Stimulated activated memory B cell treated with anti-CD40 and anti-IgM and Interleukin-4, amounts not matched to agents 10 μg/mL and 1 μg/mL and 100 μg/mL, for 72 hours (primary cell): Measurements from ENCODE around the gene CHPF2.

ENCODE experiments used
- ATAC-seq: fragments of 150-1000 bp; cut with Tn5 transposase; 2 replicates; pipeline ENCODE4 v1.10.0; 2021
- H3K27ac Mint-ChIP-seq: one replicate; pipeline ENCODE4 v1.8.0; 2022; ENCODE audit warnings: mild to moderate bottlenecking, mixed read lengths
- H3K27me3 Mint-ChIP-seq: one replicate; pipeline ENCODE4 v1.8.0; 2022; ENCODE audit warnings: mixed read lengths
- H3K36me3 Mint-ChIP-seq: one replicate; pipeline ENCODE4 v1.8.0; 2022; ENCODE audit warnings: mixed read lengths
- H3K4me1 Mint-ChIP-seq: one replicate; pipeline ENCODE4 v1.8.0; 2022; ENCODE audit warnings: mixed read lengths
- H3K4me3 Mint-ChIP-seq: one replicate; pipeline ENCODE4 v1.8.0; 2022; ENCODE audit warnings: mild to moderate bottlenecking, moderate library complexity, mixed read lengths
- H3K9me3 Mint-ChIP-seq: one replicate; pipeline ENCODE4 v1.8.0; 2022; ENCODE audit warnings: mixed read lengths

Gene CHPF2

DNA sequence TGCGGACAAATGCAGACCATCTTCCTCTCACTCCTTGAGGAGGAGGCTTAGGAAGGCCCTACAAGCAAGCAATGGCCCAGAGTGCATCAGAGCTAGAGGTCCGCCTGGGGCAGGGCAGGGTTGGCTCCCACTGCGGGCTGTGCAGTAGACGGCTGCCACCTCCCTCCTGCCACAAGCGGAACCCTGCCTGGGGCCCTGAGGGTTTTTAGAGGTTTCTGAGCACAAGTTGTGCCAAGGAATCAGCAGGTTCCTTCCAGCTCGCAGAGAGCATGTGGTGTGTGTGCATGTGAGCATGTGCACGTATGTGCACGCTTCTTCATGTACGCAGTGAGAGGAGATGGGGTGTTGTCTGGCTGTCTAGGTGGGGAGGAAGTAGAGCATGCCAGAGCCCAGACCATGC is 42.1 kb downstream of the CHPF2 start:
- Mint-ChIP-seq H3K4me3 (no peak overlapping the region), H3K36me3 (no peaks in the 10 kb centered on the region), H3K27me3 (peaks cover 50% of the 10 kb centered on the region), H3K9me3 (no peaks in the 10 kb centered on the region), H3K4me1 (peaks cover 18% of the 10 kb centered on the region), H3K27ac (no peak overlapping the region)
- ATAC-seq = no peak

DNA sequence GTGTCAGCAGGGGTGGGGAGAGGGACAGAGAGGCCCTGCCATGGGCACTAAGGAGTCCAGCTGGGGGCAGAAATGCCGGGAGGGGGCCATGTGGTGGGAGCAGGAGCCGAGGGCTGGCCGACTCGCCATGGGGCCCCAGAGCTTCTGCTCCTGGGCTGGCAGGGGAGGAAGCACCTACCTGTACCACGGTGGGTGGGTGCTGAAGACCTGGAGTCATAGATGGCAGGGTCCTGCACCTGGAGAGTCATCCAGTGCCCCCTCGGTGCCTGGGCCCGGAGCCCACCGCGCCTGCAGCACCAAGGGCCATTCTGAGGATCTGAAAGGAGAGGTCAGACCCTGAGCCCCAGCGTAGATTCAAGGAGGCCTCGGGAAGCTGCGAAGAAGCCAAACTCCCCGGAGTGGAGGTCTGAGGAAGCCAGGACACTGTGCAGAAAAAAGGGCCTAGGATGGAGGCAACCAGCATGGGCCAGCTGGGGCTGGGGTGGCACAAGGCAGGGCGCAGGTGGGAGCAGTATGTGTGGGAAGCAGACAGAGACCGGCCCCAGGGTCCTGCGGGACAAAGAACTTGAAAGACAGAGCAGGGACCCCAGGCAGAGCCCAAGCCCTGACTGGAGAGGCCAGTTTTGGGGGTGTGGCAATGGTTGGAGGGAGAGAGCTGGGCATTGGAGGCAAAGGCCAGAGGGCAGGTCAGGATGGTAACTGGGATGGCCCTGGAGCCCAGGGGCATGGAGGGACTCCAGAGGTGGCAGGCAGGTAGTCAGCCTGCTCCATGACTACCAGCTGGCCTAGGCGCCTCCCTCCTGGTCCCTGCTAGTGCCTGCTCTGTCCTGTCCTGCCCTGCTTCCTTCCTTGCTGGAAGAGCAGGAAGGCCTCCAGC is 42.9 kb downstream of the CHPF2 start:
- Mint-ChIP-seq H3K27me3 (peaks cover 50% of the 10 kb centered on the region), H3K4me3 (peak overlapping the region; percentile 68), H3K4me1 (peaks cover 18% of the 10 kb centered on the region), H3K27ac (no peak overlapping the region), H3K36me3 (no peaks in the 10 kb centered on the region), H3K9me3 (no peaks in the 10 kb centered on the region)
- ATAC-seq = no peak

DNA sequence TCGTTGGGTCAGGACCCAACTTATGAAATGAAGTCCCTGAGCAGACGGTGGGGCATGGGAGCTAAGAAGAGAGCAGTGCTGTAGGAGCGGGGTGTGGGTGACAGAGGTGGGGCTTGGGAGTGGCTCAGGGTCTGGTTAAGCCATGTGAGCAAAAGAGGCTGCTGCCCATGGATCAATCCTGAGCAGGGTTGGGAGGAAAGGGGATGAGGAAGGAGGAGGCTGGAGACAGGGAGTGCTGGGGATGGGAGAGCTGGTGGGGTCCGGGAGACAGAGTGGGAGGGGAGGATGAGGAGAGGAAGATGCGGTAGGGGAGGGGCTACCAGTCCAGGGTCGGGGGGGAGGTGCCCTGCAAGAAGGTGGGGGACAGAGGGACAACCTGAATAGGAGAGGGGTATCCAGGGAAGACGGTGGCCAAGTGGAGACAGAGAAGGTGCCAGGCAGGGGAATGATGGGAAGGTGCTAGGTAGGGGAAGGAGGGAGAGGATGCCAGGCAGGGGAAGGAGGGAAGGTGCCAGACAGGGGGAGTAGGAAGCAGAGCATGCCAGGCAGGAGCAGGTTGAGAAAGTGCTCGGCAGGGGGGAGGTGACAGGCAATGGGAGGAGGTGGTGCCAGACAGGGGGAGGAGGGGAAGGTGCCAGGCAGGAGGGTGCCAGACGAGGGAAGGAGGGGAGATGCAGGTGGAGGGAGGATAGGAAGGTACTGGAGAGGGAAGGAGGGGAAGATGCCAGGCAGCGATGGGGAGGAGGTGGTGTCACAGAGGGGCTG is 43.7 kb downstream of the CHPF2 start:
- H3K27me3 Mint-ChIP-seq = peaks cover 53% of the 10 kb centered on the region
- H3K36me3 Mint-ChIP-seq = no peaks in the 10 kb centered on the region
- peak overlapping the region; percentile 3 for H3K27ac Mint-ChIP-seq
- no peaks in the 10 kb centered on the region for H3K9me3 Mint-ChIP-seq
- H3K4me3 Mint-ChIP-seq = peak overlapping the region; percentile 68
- H3K4me1 Mint-ChIP-seq = peaks cover 18% of the 10 kb centered on the region
- no peak for ATAC-seq

DNA sequence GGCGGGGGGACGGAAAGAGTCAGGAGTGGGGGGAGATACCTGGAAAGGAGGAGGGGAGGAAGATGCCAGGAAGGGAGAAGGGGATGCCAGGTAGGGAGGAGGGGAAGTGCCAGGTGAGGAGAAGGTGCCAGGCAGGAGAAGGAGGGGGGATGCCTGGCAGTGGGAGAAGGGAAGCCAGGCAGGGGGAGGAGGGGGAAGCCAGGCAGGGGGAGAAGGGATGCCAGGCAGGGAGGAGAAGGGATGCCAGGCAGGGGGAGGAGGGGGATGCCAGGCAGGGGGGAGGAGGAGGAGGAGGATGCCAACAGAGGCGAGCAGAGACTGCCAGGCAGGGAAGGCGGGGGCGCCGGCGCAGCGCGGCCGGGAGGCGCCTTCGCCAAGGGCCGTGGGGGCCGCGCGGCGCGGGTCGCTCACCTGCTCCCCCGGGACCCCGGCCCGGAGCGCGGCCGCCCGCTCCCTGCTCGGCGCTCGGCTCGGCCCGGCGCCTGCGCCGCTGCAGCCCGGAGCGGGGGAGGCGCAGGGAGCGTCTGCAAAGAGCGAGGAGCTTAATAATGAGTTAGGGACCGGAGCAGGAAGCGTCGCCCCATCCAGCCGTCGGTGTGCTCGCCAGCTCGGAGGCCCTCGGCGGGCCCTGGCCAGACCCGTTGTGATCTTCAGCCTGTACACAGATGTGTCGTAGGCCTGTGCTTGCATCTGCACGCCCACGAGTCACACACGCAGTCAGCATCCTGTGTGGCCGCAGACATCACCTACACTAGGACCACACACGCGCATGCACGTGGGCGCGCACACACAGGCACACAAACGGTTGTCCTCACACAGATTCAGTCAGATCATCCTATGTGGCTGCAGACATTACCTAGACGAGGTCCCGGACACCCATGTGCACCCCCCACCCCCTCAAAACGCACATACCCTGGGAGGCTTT is 44.6 kb downstream of the CHPF2 start:
- peaks cover 18% of the 10 kb centered on the region for H3K4me1 Mint-ChIP-seq
- H3K4me3 Mint-ChIP-seq = peak overlapping the region; percentile 68
- H3K27me3 Mint-ChIP-seq = peaks cover 63% of the 10 kb centered on the region
- no peaks in the 10 kb centered on the region for H3K9me3 Mint-ChIP-seq
- H3K27ac Mint-ChIP-seq = peak overlapping the region; percentile 3
- peak; percentile 73 for ATAC-seq
- no peaks in the 10 kb centered on the region for H3K36me3 Mint-ChIP-seq

DNA sequence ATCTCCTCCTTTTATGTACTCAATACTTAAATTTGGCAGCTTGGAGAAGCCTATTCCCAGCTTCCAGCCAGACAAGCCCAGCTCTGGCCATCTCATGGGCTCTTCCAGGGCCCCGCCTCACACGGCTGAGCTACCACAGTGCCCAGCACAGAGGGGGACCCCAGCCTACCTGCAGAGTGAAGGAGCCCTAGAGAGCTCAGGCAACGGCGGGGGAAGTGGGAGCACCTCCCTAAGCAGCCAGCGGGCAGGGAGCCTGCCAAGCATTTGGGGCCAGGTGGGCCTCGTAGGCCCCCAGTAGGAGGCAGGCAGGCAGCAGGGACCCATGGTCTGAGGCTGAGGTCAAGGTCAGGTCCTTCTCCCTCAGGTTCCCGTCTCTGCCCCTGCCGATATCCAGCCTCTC is 45.3 kb downstream of the CHPF2 start:
- no peak overlapping the region for H3K27ac Mint-ChIP-seq
- H3K36me3 Mint-ChIP-seq = no peaks in the 10 kb centered on the region
- peaks cover 70% of the 10 kb centered on the region for H3K27me3 Mint-ChIP-seq
- ATAC-seq = no peak
- peaks cover 18% of the 10 kb centered on the region for H3K4me1 Mint-ChIP-seq
- no peaks in the 10 kb centered on the region for H3K9me3 Mint-ChIP-seq
- peak overlapping the region; percentile 68 for H3K4me3 Mint-ChIP-seq

DNA sequence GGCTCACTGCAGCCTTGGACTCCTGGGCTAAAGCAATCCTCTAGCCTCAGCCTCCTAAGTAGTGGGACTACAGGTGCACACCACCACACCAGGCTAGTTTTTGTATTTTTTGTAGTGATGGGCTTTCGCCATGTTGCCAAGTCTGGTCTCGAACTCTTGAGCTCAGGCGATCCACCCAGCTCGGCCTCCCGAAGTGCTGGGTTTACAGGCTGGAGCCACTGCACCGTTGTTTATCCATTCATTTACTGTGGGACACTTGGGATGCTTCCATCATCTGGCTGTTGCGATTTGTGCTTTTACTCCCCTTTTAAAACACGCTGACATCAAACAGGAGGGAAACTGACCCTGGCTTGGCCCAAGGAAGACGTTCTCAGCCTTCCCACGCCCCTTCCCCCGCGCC is 46.7 kb downstream of the CHPF2 start:
- peaks cover 18% of the 10 kb centered on the region for H3K4me1 Mint-ChIP-seq
- ATAC-seq = no peak
- no peaks in the 10 kb centered on the region for H3K36me3 Mint-ChIP-seq
- no peak overlapping the region for H3K4me3 Mint-ChIP-seq
- H3K9me3 Mint-ChIP-seq = peaks cover 3% of the 10 kb centered on the region
- no peak overlapping the region for H3K27ac Mint-ChIP-seq
- H3K27me3 Mint-ChIP-seq = peaks cover 81% of the 10 kb centered on the region

DNA sequence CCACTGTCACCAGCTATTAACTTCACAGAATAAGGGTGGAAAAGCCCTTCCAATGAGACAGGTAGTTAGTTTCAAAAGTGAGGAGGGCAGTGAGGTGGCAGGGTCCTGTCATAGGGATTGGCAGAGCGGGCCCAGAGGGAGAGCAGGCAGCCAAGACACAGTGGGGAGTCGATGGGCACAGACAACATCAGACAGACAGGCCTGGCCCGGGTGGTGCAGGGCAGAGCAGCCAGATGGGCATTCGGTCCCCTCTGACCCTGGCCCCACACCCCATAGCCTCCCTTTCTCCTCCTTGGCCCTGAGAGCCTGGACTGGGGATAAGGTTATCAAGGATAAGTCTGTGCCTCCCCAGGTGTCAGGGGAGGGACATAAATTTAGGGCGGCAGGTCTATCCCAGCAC is 47.6 kb downstream of the CHPF2 start:
- Mint-ChIP-seq H3K9me3 (peaks cover 3% of the 10 kb centered on the region), H3K4me3 (no peak overlapping the region), H3K4me1 (peaks cover 18% of the 10 kb centered on the region), H3K27me3 (peaks cover 73% of the 10 kb centered on the region), H3K27ac (no peak overlapping the region), H3K36me3 (no peaks in the 10 kb centered on the region)
- ATAC-seq = no peak

DNA sequence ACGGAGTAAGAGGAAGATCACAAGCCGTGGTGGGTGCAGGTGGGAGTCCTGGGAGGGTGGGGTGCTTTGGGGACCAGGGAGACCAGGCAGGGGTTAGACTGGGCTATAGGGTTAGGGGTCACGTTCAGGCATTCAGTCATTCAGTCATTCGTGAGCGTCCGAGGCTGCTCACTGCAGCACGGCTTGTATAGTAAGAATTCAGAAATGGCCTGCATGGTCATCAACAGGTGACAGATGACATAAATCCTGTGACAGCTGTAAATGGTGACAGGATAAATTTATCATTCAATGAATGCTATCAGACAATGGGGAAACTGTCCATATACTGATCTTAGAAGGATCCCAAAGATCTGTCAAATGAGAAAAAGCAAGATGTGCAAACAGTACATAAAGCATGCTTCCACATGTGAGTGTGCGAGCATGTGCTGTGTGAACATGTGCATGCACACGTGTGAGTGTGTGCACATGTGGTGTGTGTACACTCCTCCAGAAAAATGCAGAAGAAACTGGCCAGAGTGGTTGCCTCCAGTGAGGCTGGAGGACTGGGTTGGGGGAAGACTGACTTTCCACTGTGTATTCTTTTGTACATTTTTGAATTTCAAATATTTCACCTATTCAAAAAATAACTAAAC is 48.2 kb downstream of the CHPF2 start:
- Mint-ChIP-seq H3K4me3 (no peak overlapping the region), H3K27ac (no peak overlapping the region), H3K4me1 (peaks cover 16% of the 10 kb centered on the region), H3K9me3 (peaks cover 3% of the 10 kb centered on the region), H3K27me3 (peaks cover 67% of the 10 kb centered on the region), H3K36me3 (no peaks in the 10 kb centered on the region)
- ATAC-seq = no peak

DNA sequence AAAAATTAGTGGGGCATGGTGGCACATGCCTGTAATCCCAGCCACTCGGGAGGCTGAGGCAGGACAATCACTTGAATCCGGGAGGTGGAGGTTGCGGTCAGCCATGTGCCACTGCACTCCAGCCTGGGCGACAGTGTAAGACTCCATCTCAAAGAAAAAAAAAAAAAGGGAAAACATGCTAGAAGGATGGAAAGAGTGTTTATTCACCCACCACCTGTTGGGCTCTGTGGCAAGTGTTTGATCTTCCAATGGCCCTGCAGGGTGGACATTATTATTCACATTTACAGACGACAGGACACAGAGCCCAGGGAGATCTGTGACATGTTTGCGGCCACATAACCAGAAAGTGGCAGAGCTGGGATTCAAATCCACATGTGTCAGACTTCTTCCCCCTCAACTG is 49.4 kb downstream of the CHPF2 start:
- Mint-ChIP-seq H3K27ac (no peak overlapping the region), H3K27me3 (peaks cover 56% of the 10 kb centered on the region), H3K36me3 (no peaks in the 10 kb centered on the region), H3K4me3 (no peak overlapping the region), H3K9me3 (peaks cover 3% of the 10 kb centered on the region), H3K4me1 (peaks cover 5% of the 10 kb centered on the region)
- ATAC-seq = no peak

DNA sequence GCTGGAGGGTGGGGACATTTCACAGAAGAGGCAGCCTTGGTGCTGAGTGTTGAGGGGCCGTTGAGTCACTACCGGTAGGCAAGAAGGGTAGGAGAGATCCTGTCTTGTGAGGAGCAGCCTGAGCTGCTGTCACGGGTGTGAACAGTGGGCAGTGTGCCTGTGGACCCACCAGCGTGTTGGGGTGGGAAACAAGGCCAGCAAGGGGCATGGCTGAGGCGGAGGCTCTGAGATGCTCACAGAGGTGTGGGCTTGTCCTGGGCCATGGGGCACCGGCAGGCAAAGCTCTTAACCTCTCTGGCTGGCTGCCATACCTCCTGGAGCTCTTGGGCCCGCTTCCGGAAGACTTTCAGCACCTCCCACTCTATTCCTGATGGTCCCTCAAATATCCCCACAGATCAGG is 49.8 kb downstream of the CHPF2 start:
- H3K36me3 Mint-ChIP-seq = no peaks in the 10 kb centered on the region
- ATAC-seq = no peak
- no peak overlapping the region for H3K27ac Mint-ChIP-seq
- peaks cover 3% of the 10 kb centered on the region for H3K9me3 Mint-ChIP-seq
- H3K4me1 Mint-ChIP-seq = peaks cover 5% of the 10 kb centered on the region
- H3K4me3 Mint-ChIP-seq = no peak overlapping the region
- peaks cover 56% of the 10 kb centered on the region for H3K27me3 Mint-ChIP-seq

DNA sequence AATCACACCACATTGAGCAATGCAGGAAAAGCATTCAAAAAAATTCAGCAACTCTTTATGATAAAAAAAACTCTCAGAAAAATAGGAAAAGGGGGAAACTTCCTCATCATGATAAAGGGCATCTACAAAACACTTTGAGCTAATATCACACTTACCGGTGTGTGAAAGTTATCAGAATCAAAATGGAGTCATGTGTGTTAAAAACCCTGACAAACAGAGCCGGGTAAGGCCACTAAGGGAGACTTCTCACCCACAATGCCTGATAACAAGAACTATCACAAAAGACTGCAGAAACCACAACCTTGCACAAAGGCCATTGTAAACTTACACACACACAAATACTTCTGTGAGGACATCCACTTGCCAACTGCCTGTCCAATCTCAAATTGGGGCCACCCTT is 51.0 kb downstream of the CHPF2 start:
- Mint-ChIP-seq H3K4me3 (no peak overlapping the region), H3K27ac (no peak overlapping the region), H3K36me3 (no peaks in the 10 kb centered on the region), H3K4me1 (no peaks in the 10 kb centered on the region), H3K9me3 (peaks cover 3% of the 10 kb centered on the region), H3K27me3 (peaks cover 55% of the 10 kb centered on the region)
- no peak for ATAC-seq

DNA sequence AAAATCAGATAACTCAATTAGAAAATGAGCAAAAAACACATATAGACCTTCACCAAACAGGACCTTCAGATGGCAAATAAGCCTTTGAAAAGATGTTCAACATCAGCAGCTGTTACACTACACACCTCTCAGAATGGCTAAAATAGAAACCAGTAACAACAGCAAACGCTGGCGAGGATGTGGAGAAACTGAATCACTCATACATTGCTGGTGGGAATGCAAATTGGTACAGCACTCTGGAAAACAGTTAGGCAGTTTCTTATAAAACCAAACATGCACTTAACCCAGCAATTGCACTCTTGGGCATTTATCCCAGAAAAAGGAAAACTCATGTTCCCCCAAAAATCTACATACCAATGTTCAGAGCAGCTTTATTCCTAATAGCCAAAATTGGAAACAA is 53.9 kb downstream of the CHPF2 start:
- Mint-ChIP-seq H3K4me3 (no peak overlapping the region), H3K9me3 (peaks cover 3% of the 10 kb centered on the region), H3K27ac (no peak overlapping the region), H3K27me3 (peaks cover 27% of the 10 kb centered on the region), H3K4me1 (no peaks in the 10 kb centered on the region), H3K36me3 (no peaks in the 10 kb centered on the region)
- no peak for ATAC-seq
